HG03575 (cell line): ENCODE results near the gene BCL3.
"Not testable (repeated sequence)": the region's sequence is repeated elsewhere in the genome, so short reads cannot be mapped to it uniquely, and the experiment has no call there.

Experiments used
- ATAC-seq: cut with Tn5 transposase; IDR thresholded peaks from one replicate; pipeline ENCODE4 v1.9.1; 2021; ENCODE audit not compliant: unreplicated experiment, insufficient number of reproducible peaks, low FRiP score; ENCODE audit errors: extremely low read depth

Gene BCL3

GRCh38 chr19:44753932-44754749 is 5.6 kb downstream of the BCL3 start:
- no peak for ATAC-seq

- ATAC-seq: no peak
Measured at GRCh38 chr19:44754750-44755080, 6.2 kb downstream of the BCL3 start.

GRCh38 chr19:44755219-44755618 is 6.7 kb downstream of the BCL3 start:
- ATAC-seq: no peak

- no peak for ATAC-seq
Measured at GRCh38 chr19:44756089-44756562, 7.6 kb downstream of the BCL3 start.

- no peak for ATAC-seq
Measured at GRCh38 chr19:44757057-44757734, 8.7 kb downstream of the BCL3 start.

- no peak for ATAC-seq
Measured at GRCh38 chr19:44757735-44758505, 9.4 kb downstream of the BCL3 start.

- ATAC-seq: no peak
Measured at GRCh38 chr19:44758596-44758995, 10.1 kb downstream of the BCL3 start.

GRCh38 chr19:44759083-44759804 is 10.7 kb downstream of the BCL3 start:
- no peak for ATAC-seq

- ATAC-seq: no peak
Measured at GRCh38 chr19:44762038-44762437, 13.5 kb downstream of the BCL3 start.

- ATAC-seq: no peak
Measured at GRCh38 chr19:44765033-44765948, 16.8 kb downstream of the BCL3 start.

GRCh38 chr19:44765949-44766335 is 17.4 kb downstream of the BCL3 start:
- no peak for ATAC-seq

GRCh38 chr19:44767295-44768180 is 19.0 kb downstream of the BCL3 start:
- no peak for ATAC-seq

GRCh38 chr19:44770550-44771257 is 22.2 kb downstream of the BCL3 start:
- peak; percentile 68 for ATAC-seq

GRCh38 chr19:44772144-44772543 is 23.6 kb downstream of the BCL3 start:
- ATAC-seq: not testable (repeated sequence)

- ATAC-seq: no peak
Measured at GRCh38 chr19:44772959-44773358, 24.5 kb downstream of the BCL3 start.

GRCh38 chr19:44775676-44776240 is 27.2 kb downstream of the BCL3 start:
- ATAC-seq: no peak
